SU-DHL-6 (cell line): ENCODE measurements around the gene NIM1K.
"Not testable (repeated sequence)": the region's sequence is repeated elsewhere in the genome, so short reads cannot be mapped to it uniquely, and the experiment has no call there.

Source experiments
- H2AFZ ChIP-seq: fragments of 200-600 bp; sonication (generic); 2 replicates; pipeline ENCODE4 v1.6.1; 2014; ENCODE audit warnings: low read depth, mild to moderate bottlenecking, moderate library complexity, mixed read lengths, antibody characterized with exemption, low read length; ENCODE audit not compliant: severe bottlenecking
- H3F3A ChIP-seq: fragments of 200-600 bp; shearing (Covaris generic); 2 replicates; pipeline ENCODE4 v1.6.0; 2016; ENCODE audit warnings: antibody characterized with exemption, mild to moderate bottlenecking; ENCODE audit not compliant: insufficient read depth
- H3K27ac ChIP-seq: fragments of 200-600 bp; sonication (generic); 2 replicates; pipeline ENCODE4 v1.5.1; 2016; ENCODE audit warnings: low read depth, mild to moderate bottlenecking, low read length, moderate library complexity, mixed read lengths
- H3K27me3 ChIP-seq: fragments of 200-600 bp; sonication (generic), shearing (Covaris generic); 2 replicates; pipeline ENCODE4 v1.6.0; 2014; ENCODE audit warnings: mild to moderate bottlenecking, low read length
- H3K36me3 ChIP-seq: fragments of 200-600 bp; sonication (generic); 2 replicates; pipeline ENCODE4 v1.6.1; 2014; ENCODE audit warnings: mild to moderate bottlenecking, low read length, mixed read lengths
- H3K4me2 ChIP-seq: fragments of 300-600, 200-600 bp; shearing (Covaris generic), sonication (generic); 2 replicates; pipeline ENCODE4 v1.6.0; 2014; ENCODE audit warnings: low read length, low read depth, mild to moderate bottlenecking; ENCODE audit not compliant: poor library complexity, severe bottlenecking
- H3K4me3 ChIP-seq: fragments of 200-600 bp; sonication (generic); 2 replicates; pipeline ENCODE4 v1.5.1; 2014; ENCODE audit warnings: antibody characterized with exemption, low read length, mild to moderate bottlenecking, mixed read lengths; ENCODE audit not compliant: insufficient read depth, poor library complexity, severe bottlenecking
- H3K79me2 ChIP-seq: fragments of 200-600 bp; sonication (generic); 2 replicates; pipeline ENCODE4 v1.6.1; 2014; ENCODE audit warnings: mild to moderate bottlenecking, low read length, moderate library complexity; ENCODE audit not compliant: insufficient read depth
- H3K9ac ChIP-seq: fragments of 200-600 bp; sonication (generic); 2 replicates; pipeline ENCODE4 v1.7.0; 2014; ENCODE audit warnings: mild to moderate bottlenecking, low read length
- H3K9me2 ChIP-seq: fragments of 200-600 bp; sonication (generic); replicated peaks from 2 replicates; pipeline ENCODE4 v1.6.1; 2014; ENCODE audit warnings: low read length; ENCODE audit not compliant: insufficient read depth
- H3K9me3 ChIP-seq: fragments of 200-600 bp; sonication (generic); 2 replicates; pipeline ENCODE4 v1.6.1; 2014; ENCODE audit warnings: low read length, mixed read lengths; ENCODE audit not compliant: insufficient read depth
- H4K20me1 ChIP-seq: fragments of 200-600 bp; sonication (generic); 2 replicates; pipeline ENCODE4 v1.6.1; 2014; ENCODE audit warnings: low read depth, mild to moderate bottlenecking, antibody characterized with exemption, low read length, moderate library complexity, mixed read lengths
- CTCF ChIP-seq: fragments of 200-600 bp; sonication (generic); IDR thresholded peaks from one replicate; pipeline ENCODE4 v1.5.1; 2017; ENCODE audit warnings: antibody characterized with exemption, mild to moderate bottlenecking, low read length, moderate library complexity; ENCODE audit not compliant: insufficient read depth, poor library complexity, severe bottlenecking
- EZH2phosphoT487 ChIP-seq: fragments of 200-600 bp; sonication (generic), shearing (Covaris generic); conservative IDR thresholded peaks from 2 replicates; pipeline ENCODE4 v1.6.1; 2018; ENCODE audit warnings: mild to moderate bottlenecking, antibody characterized with exemption, low read length, moderate library complexity, mixed read lengths

Gene NIM1K

GRCh38 chr5:43256261-43256966 lies 64.4 kb downstream of the NIM1K start:
- TF ChIP-seq EZH2phosphoT487 (no peak), CTCF (no peak)
- H3K27ac ChIP-seq = no peak overlapping the region
- no peaks in the 10 kb centered on the region for H3F3A ChIP-seq
- H3K27me3 ChIP-seq = no peaks in the 10 kb centered on the region
- no peak overlapping the region for H3K9ac ChIP-seq
- no peak overlapping the region for H3K4me2 ChIP-seq
- no peak overlapping the region for H3K4me3 ChIP-seq
- H3K36me3 ChIP-seq = no peaks in the 10 kb centered on the region
- no peaks in the 10 kb centered on the region for H4K20me1 ChIP-seq
- H2AFZ ChIP-seq = no peak overlapping the region
- H3K79me2 ChIP-seq = no peaks in the 10 kb centered on the region
- no peaks in the 10 kb centered on the region for H3K9me3 ChIP-seq
- no peaks in the 10 kb centered on the region for H3K9me2 ChIP-seq

GRCh38 chr5:43258116-43258515 lies 66.1 kb downstream of the NIM1K start:
- TF ChIP-seq CTCF (no peak), EZH2phosphoT487 (no peak)
- no peak overlapping the region for H3K27ac ChIP-seq
- H3K9me2 ChIP-seq = no peaks in the 10 kb centered on the region
- H3K9ac ChIP-seq = no peak overlapping the region
- H2AFZ ChIP-seq = no peak overlapping the region
- H3F3A ChIP-seq = no peaks in the 10 kb centered on the region
- no peaks in the 10 kb centered on the region for H3K9me3 ChIP-seq
- no peaks in the 10 kb centered on the region for H4K20me1 ChIP-seq
- no peaks in the 10 kb centered on the region for H3K79me2 ChIP-seq
- H3K4me2 ChIP-seq = no peak overlapping the region
- no peaks in the 10 kb centered on the region for H3K36me3 ChIP-seq
- no peaks in the 10 kb centered on the region for H3K27me3 ChIP-seq
- no peak overlapping the region for H3K4me3 ChIP-seq

- not testable (repeated sequence) for H3K4me3 ChIP-seq, H3K27ac ChIP-seq, H3K9ac ChIP-seq, H3K4me2 ChIP-seq, H3K27me3 ChIP-seq, H3K9me2 ChIP-seq, H4K20me1 ChIP-seq, H3K79me2 ChIP-seq, H3K36me3 ChIP-seq, H3F3A ChIP-seq, H3K9me3 ChIP-seq, H2AFZ ChIP-seq
These were observed 70.2 kb downstream of the NIM1K start for GRCh38 chr5:43262269-43262668.

- no peaks in the 10 kb centered on the region for H4K20me1 ChIP-seq
- no peaks in the 10 kb centered on the region for H3F3A ChIP-seq
- H3K36me3 ChIP-seq = no peaks in the 10 kb centered on the region
- no peaks in the 10 kb centered on the region for H3K9me3 ChIP-seq
- H2AFZ ChIP-seq = no peak overlapping the region
- H3K9me2 ChIP-seq = no peaks in the 10 kb centered on the region
- no peak overlapping the region for H3K4me3 ChIP-seq
- H3K27ac ChIP-seq = no peak overlapping the region
- no peak overlapping the region for H3K4me2 ChIP-seq
- no peaks in the 10 kb centered on the region for H3K79me2 ChIP-seq
- no peaks in the 10 kb centered on the region for H3K27me3 ChIP-seq
- TF ChIP-seq EZH2phosphoT487 (no peak), CTCF (no peak)
- H3K9ac ChIP-seq = no peak overlapping the region
These were observed 76.3 kb downstream of the NIM1K start for GRCh38 chr5:43268188-43268820.
